GM12875 (cell line): ENCODE measurements around the gene MAMDC2.

Experiments
- H3K4me3 ChIP-seq: one replicate; pipeline ENCODE4 v1.5.1; 2011; ENCODE audit warnings: low read depth, low read length, control low read depth
- CTCF ChIP-seq: IDR thresholded peaks from 2 replicates; pipeline ENCODE4 v1.5.1; 2011; ENCODE audit warnings: low read depth, mild to moderate bottlenecking, control low read depth, inconsistent platforms, low read length, moderate library complexity, borderline replicate concordance; ENCODE audit not compliant: insufficient read depth

MAMDC2 gene

DNA sequence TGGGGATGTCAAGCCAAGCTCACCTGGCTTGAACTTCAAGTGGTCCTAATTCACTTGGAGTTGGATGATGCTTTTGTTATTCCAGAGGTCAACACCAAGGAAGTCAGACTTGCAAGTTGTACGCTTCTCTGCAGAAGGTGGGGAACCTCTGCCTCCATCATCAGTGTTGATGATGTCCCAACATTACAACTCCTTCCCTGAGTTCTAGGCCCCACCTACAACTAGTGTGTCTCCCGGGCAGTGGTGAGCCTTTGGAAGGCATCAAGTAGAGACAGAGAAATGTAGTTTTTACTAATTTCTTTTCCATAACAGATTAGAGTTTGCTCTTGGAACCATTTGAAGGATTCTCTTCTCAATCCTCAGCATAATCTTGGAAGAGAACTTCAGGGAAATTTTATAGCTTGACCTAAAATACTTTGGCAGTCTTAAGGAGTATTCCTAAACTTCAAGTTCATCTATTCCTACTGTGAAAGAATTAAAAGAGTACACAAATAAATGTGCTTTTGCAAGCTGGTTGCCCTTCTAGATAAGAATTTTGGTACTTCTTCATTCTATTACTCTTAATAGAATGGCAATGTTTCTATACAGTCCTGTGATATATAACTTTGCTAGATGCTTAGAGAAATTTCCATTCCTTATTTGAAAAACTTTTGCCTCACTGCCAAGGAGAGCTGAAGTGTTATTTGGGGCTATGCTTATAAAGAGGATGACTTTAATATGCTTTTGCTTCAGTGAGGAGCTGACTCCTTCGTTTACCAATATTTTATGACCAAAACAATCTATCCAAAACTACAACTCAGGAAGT is 12.0 kb downstream of the MAMDC2 start:
- TF ChIP-seq CTCF: no peak
- H3K4me3 ChIP-seq: no peak overlapping the region

GRCh38 chr9:70056211-70056944 is 12.7 kb downstream of the MAMDC2 start:
- no peak overlapping the region for H3K4me3 ChIP-seq
- no peak for TF ChIP-seq CTCF

- TF ChIP-seq CTCF: no peak
- no peak overlapping the region for H3K4me3 ChIP-seq
These were observed 15.0 kb downstream of the MAMDC2 start for GRCh38 chr9:70058569-70059116.

- no peak overlapping the region for H3K4me3 ChIP-seq
- no peak for TF ChIP-seq CTCF
These were observed 16.7 kb downstream of the MAMDC2 start for GRCh38 chr9:70060148-70060882.

DNA sequence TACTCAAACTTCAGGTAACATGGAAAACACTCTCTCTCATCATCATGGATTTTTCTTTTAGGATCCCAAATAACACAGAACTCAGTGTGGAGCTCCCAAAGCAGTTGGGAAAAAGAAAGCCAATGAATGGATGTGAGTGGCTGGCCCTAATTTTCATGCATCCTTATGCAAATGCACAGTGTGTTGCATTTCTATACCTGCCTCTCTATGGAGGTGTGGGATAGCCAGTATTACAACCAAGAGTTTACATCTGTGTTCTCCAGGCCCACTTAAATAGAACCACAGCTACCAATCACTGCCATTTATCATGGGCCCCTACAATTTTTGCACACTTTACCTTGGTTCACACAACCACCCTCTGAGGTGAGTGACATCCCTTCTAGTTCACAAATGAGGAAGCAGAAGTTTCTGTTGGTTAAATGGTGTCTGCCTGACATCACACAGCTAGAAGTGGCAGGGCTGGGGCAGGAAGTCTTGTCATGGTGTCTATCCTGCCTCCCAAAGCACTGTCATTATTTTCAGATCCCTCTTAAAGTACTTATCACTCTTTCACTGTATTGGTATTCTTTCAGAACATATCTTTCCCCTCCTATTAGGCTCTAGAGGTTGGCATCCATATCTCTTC is 17.3 kb downstream of the MAMDC2 start:
- no peak overlapping the region for H3K4me3 ChIP-seq
- no peak for TF ChIP-seq CTCF

DNA sequence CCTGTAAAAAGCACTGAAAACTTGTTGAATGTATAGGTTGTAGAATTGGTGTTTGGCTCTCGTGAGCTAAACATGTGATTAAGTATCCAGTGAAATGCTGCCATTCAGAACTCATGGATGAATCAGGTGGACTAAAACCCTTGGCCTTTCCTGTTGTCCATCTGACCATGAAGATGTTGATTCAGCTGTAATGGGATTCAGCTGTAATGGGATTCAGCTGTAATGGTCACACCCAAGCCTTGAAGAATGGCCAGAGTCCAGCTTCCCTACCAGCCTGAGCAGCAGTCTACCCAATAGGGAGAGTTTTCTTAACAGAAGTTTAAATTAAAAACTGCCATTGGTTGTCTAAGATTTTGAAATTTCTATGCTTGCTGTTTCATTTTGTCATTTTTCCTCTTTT is 18.1 kb downstream of the MAMDC2 start:
- no peak overlapping the region for H3K4me3 ChIP-seq
- no peak for TF ChIP-seq CTCF
